Fibroblast of lung (primary cell): ENCODE results near the gene C20orf202.

Experiments used
- CTCF ChIP-seq, 2 donors: IDR thresholded peaks in 1 of 2; conservative IDR thresholded peaks in 1 of 2; 1 replicate in 1 of 2; 2 replicates in 1 of 2; pipeline ENCODE4 v1.5.1; 2011 to 2012; ENCODE audit warnings: low read length in 2 of 2, control low read depth in 1 of 2, inconsistent platforms in 1 of 2, low read depth in 1 of 2, mild to moderate bottlenecking in 1 of 2
- EZH2 ChIP-seq: IDR thresholded peaks from 2 replicates; pipeline ENCODE4 v1.5.1; 2012; ENCODE audit warnings: low read length, control low read depth, mild to moderate bottlenecking; ENCODE audit errors: missing control alignments

DNA sequence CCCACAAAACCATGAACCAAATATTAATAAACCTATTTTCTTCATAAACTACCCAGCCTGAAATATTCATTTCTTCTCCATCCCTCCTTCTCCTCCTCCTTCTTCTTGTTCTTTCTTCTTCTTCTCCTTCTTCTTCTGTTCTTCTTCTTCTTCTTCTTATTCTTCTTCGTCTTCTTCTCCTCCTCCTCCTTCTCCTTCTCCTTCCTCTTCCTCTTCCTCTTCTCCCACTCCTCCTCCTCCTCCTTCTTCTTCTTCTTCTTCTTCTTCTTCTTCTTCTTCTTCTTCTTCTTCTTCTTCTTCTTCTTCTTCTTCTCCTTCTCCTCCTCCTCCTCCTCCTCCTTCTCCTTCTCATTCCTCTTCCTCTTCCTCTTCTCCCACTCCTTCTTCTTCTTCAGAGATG lies 13.4 kb upstream of the C20orf202 start:
- TF ChIP-seq CTCF (conservative IDR thresholded peaks at IDR 0.05 in 1 of 2, IDR thresholded peaks at IDR 0.05 in 1 of 2; ENCODE audit: low read depth in 1 of 2, low read length in 2 of 2) (no peak), EZH2 (no peak)
